Activated CD8-positive, alpha-beta memory T cell treated with anti-CD3 and anti-CD28 coated beads, Interleukin-2, amount 50 U/mL, for 24 hours (primary cell): Measurements from ENCODE around the gene CA10.

Source experiments
- DNase-seq: peaks from one replicate; pipeline ENCODE4 v3.0.0-alpha.2; 2020; ENCODE audit errors: extremely low read depth

Gene CA10

DNA sequence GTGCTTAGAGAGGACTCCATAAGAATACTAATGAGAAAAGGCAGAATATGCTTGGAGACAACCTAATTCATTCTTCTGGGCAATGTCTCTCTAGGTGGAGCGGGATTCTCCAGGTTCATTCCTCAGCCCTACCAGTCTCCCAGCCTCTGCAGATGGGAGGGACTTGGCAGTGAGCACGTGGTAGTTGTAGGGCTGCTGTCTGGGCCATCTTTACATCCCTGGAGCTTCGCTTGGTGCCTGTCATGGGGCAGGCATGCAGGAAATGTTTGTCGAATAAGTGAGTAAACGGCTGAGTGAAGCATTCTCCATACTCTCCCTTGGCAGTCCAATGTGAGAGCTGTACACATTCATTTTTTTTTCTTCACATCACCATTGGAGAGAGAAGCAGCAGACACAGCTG, 510.7 kb downstream of the CA10 start:
- no peak for DNase-seq

DNA sequence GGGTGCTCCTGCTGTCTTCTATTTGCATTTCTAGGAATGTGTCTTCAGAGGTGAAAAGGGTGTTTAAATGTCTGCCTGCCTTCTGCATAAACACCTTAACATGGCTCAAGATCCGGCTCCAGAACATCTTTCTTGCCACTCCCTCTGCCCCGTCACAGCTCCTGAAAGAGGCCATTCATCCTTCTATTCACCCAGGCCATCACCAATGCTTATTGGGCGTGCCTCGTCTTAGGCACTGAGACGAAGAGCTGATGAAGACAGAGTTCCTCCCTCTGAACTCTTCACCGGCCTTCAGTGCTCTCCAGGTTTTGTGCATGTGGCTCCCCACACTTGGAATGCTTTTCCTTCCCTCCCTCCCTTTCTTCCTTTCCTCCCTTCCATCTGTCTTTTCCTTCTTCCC, 511.4 kb downstream of the CA10 start:
- DNase-seq: no peak

DNA sequence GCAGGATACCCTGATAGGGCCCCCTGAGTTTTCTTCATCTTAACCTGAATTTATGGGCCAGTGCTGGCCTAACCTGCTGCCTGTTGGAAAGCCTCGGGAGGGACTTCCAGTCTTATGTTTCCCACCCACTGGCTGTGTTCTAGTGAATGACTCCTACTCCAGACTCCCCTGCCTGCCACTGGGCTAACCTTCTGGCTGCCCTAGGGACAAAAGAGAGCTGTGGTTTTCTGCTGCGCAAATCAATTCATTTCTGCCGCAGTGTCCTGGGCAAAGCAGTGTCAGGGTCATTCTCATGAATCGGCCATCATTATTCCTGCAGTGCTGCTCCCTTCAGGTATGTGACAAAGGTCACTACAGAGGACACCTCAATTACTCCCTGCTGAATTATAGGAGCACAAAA, 512.0 kb downstream of the CA10 start:
- DNase-seq: no peak

DNA sequence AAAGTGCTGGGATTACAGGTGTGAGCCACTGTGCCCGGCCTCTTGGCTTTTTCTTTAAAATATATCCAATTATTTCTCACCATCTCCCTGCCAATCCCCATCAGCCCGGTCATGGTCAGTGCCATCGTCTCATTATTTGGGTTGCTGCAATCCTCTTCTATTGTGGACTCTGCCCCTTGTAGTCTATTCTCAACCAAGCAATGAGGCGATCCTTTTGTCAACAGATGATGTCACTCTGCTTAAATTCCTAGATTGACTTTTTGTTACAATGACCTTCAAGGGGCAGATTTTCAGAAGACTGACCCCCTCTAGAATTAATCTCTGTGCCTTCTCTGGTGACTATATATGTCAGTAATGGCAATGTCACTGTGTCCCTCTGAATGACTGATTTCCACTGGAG, 513.5 kb downstream of the CA10 start:
- no peak for DNase-seq

DNA sequence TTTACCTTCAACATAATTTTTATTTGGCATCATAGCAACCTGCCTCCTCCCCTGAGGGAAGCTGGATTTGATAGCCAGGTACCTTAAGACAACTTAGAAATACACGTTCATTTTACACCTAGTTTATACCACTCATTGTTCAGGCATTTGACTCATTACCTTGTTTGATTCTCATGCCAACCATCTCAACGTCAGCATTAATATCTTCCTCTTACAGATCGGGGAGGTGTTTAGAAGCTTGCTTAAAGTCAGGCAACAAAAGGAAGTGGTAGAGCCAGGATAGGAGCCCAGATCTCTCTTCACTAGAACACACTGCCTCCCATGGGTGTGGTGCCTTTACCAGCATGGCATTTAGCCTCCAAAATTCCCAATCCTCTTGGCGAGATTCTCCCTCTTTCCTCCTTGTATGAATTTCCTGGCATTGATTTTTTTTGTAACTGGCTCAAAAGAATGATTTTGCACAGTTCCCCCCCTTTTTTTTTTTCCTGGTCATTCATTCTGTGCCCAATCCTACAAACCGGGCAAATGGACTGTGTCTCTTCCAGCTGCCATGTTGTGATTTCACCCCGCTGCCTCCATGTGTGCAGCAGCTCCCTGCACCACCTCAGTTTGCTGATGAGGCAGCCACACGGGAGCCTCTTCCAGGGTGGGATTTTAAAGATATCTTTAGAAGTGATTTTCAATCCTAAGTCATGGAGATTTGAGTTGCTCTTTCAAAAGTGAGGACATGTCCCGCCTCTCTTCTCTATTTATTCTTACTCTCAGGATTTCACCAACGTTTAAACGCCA, 514.6 kb downstream of the CA10 start:
- no peak for DNase-seq

DNA sequence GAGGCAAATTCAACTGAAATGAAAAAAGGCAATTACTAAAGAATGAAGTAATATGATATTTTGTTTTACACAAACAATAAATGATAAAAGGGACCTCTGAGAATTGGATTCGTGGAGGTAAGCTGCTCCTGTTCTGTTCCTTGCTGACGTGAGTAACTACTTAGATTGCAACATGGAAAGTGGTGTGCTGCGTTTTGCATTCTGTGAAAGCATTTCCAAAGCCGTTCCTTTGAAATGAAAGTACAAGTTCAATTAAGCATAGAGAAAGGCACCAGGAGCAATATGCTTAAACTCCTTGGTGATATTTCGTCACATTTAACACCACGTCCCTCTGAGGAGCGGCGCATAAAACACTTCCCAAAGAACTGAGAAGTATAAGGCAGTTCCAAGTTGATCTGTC, 516.5 kb downstream of the CA10 start:
- DNase-seq: no peak

DNA sequence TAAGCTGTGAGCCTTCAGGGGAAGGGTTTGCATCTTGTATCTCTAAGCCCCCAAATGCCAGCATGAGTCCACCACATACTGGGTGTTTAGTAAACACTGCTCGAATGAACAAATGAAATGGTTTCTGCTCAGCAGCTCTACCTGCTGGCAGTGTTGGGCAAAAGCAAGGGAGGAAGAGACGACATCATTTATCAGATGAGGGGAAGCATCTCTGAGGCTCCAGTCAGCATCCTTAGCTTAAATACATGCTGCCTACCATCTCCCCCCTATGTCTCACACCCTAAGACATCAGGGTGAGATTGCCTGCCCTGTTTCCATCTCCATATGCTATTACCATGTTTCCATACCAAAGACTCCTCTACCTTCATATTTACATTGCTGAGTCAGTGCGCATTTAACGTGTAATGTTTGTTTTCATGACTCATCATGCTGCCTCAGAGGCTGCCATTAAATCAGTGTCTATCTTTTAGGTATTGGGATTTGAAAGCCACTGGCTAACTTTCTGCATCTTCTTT, 518.3 kb downstream of the CA10 start:
- DNase-seq: no peak

DNA sequence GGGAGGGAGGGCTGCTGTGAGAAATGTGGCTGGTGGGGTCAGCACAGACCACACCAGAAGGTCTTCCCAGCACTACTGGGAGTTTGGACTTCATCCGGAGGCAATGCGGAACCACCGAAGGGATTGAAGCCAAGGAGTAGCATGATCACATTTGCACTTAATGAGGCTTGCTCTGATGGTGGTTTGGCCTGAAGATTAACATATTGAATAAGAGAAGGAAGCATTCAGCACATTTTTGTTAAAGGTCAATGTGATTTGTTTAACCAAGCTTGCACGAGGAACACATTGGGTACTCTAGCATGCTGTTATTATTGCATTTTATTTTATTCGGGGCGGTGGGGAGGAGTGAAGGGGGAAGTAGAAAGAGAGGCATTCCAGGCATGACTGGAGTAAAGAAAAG, 519.5 kb downstream of the CA10 start:
- DNase-seq: no peak

DNA sequence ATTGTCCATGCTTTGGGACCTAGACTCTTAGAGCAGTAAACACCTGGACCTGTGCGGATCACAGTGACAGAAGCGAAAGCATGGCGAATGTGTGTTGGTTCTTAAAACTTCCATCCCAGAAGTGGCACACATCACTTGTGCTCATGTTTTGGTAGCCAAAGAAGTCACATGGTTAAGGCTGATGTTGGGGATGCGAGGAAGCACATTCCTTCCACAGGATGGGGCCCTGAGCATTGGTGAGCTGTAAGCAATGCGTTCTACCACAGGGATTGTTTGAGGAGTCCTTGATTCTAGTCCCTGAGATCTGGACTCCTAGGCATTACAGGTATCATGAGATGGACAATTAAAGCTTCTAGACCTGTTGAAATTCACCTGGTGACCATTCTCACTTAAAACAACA, 522.2 kb downstream of the CA10 start:
- no peak for DNase-seq

DNA sequence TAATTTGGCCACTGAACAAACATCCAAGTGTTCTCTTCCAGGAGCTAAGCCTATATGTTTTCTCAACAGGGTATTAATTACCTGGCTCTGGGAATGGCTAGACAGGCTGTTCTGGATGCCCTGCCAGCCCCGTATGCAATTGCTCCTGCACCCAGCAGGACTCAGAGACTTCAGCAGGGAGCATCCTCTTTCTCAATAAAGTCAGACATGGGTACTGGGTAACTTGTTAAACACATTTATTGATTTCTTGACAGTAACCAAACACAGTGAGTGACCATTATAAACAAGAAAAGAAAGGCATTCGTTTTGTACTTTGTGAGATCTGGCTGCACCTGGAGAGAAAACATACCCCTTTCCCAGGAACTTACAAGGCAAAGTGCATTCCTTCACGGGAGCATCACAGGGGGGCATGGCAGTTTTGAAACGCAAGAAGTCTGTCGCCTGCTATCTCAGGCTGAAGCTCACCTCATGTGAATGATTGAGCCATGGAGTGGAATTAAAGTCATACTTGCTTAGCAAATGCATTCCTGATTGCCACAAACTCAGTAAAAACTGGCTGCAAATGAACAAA, 528.3 kb downstream of the CA10 start:
- no peak for DNase-seq

DNA sequence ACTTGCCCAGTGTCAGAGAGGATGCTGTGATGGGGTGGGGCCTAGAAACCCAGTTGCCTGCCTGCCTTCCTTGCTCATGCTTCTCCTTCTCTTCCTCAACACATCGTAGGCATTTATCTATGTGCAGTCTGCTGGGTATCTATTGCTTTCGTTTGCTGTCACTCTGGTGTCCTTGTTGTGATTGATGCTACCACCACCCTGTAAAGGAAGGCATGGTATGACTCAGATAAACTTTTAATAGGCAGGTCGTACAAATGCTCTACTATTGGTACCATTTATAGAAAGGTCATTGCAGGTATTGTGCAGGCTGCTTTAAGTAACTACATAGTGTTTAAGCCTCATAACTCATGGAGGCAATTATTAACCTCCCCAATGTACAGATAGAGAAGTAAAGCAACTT, 529.3 kb downstream of the CA10 start:
- DNase-seq: no peak

DNA sequence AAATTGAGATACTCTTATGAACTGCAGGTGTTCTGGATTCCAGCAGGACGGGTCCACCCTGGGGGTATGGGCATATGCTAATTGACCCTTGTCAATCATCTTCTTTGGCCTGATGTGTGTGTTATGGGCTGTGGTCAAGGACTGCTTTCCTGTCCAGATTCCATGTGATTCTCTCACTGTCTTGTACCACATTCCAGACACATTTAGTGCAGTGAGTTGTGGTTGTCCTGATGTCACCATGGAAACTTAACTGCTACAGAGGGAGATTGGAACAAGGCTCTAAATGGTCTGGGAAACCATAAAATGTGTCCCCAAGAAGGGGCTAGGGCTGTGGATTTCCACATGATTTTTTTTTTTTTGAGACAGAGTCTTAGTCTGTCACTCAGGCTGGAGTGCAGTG, 530.7 kb downstream of the CA10 start:
- no peak for DNase-seq

DNA sequence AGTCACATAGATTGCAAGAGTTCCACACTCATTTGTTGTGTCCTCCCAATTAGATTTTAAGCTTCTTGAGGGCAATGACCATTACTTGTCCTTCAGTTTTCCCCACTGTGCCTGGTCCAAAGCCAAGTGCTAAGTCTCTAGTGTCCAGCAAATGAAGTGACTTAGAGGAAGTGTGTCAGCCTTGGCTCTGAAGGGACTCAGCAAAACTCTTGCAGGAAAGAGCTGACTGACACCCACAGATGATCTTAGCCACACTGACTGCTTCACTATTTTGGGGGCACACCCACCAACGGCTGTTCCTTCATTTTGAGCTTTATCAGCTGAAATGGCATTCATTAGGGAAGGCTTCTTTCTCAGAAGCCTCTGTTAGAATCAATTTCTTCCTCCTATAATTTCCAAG, 540.0 kb downstream of the CA10 start:
- no peak for DNase-seq

DNA sequence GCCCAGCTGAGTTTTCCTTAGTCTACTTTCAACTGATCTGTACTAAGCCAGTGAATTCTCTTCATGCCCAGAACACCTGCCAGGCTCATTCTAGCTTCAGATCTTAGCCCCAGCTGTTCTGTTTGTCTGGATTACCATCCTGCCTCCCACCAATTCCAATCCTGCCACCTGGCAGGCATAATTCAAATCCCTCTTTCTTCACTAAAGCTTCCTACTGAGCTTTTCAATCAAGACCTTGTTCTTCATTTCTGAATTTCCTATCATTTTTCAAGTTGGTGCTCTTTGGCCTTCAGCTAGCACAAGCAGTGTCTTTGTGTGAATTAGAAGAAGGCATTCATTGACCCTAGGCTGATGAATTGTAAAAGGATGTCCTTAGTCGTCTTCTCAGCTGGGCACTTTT, 540.5 kb downstream of the CA10 start:
- no peak for DNase-seq

DNA sequence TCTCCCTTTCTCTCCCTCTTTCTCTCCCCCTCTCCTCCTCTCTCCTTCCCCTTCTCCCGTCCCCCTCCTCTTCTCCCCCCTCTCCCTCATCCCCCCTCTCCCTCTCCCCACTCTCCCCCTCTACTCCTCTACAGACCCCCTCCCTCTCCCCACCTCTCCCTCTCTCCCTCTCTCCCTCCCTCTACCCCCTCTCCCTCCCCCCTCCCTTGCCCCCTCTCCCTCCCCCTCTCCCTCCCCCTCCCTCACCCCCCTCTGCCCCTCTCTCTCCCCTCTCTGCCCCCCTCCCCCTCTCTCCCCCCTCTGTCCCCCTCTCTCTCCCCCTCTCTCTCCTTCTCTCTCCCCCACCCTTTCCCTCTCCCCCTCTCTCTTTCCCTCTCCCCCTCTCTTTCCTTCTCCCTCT, 545.3 kb downstream of the CA10 start:
- no peak for DNase-seq

DNA sequence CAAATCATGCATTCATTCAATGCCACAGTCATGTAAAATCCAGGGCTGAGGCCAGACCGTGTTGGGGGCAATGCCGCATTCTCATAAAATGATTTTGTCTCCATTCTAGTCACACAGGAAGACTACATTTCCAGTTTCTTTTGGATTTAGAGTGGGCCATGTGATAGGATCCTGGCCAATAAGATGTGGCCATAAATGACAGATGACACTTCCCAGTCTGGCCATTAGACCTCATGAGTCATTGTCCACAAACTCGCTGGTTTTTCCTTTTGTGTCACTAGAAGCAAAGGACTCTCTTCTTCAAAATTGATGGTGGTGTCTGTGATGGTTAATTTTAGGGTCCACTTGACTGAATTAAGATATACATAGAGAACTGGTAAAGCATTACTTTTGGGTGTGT, 545.8 kb downstream of the CA10 start:
- no peak for DNase-seq

DNA sequence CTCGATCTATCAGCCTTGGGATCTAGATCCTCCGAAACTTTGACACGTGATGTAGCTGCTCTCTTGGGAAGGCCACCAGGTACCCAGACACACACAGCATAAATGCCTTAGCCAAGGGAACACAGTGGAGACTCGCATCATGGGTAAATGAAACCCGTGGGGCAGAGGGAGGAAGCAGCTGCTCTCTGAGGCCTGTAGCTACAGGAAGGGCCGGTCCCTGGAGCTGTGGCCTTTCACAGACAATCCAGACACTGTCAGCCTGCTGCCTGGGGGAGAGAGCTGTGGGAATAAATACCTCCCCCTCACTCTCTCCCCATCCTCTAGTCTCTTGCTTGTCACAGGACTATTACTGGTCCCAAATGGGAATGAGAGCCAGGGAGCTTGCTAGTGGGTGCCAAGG, 546.9 kb downstream of the CA10 start:
- no peak for DNase-seq

DNA sequence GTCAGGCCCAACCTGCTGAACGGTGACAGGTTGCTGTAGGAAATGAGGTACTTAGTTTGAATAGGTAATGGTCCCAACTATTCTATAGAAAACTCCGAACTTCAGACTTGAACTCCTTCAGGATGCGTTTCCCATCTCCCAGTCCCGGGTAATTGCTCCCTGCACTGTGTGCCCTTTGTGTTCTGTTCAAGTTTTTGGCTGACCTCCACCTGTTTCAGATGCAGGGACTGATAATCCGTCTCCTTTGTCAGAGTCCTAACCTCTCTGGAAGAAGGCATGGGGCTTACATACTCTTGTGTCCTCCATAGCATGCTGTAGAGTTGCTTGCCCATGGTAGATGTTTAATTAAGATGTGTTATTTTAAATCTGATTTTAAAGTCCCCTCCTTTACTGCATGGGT, 547.7 kb downstream of the CA10 start:
- DNase-seq: no peak

DNA sequence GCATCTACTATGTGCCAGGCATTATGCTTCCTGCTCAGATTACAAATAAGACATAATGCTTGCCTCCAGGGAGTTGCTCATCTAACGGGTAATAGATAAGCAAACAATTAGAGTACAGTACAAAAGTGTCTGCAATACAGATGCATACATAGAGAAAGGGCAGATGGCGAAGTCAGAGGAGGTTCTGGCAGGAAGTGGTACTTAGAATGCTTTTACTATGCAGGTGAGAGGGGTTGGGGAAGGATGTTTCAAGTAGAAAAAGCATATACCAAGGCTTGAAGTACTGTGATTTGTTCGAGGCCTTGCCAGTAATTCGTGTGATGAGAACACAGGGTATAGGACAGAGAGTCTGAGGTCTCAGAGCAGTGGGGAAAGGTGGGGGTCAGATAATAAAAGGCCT, 548.4 kb downstream of the CA10 start:
- no peak for DNase-seq

DNA sequence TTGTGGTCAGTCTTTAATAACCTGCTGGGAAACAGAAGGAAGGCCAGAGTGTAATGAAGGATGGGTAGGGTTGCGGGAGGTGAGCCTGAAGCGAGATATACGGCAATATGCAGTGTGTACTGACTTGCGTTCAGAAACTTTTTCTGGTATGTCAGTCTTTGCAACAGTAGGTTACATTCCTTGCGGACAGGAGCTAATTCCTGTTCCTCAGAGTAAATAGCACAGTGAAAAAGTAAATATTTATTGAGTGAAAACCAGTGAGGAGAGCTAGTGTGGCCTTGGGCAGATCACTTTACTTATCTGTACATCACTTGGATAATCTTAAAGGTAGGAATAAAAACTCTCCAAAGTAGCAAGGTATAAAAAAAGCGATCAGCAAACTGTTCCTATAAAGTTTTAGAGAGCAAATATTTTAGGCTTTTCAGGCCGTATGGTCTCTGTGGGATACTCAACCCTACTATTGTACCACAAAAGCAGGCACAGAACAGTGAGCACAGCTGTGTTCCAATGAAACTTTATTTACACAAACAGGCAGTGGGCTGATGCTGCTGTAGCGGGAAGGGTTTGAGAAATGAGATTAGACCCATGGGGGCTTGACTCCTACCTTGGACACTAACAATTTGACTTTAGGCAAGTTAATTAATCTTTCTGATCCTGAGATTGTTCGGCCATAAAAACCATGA, 550.1 kb downstream of the CA10 start:
- DNase-seq: no peak

DNA sequence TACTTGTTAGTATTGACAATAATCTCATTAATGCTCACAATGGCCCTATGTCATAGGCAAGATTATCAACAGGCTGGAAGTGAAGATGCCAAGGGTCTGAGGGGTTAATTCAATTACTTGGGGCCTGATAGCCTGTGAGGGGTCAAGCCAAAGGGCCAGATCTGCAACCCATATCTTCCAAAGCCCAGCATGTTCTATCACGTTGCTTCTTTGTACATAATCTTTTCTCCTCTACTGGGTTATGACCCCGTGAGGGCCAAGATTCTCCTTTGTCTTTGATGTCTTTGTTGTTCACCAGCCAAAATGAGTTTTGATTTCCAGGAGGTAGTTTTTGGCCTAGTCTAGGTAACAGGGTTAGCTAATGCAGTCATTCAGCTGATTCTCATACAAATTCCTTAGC, 551.0 kb downstream of the CA10 start:
- no peak for DNase-seq

DNA sequence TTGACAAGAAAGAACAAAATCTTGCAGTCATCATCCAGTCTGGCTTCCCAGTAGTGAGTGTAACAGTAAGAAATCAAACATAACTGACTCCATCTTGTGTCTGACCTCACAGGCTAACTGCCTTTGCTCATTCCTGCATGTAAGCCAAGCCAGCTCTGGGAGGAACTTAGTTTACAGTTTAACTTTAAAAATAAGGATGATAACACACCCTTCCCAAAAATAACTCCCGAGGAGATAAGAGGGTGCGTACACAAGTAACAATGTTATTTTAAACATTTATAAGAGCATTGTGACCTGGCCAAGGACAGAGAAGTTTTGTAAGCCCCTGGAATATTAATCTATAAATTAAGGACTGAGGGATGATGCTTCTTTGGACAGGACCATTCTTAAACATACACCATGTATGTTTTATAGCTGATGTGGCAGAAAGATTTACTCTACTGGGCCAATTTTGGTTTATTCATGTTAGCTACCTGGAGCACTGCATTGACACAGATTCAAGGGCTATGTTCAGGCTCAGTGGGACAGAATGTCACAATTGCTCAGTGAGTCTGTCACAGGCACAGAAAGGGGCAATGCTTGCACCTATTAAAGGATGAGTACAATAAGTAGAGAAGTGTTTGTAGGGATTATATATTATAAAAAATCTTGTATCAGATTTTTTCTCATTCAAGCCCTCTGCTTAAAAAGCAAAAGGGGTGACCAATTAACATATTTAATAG, 554.1 kb downstream of the CA10 start:
- no peak for DNase-seq
